HG03060 (cell line): Measurements from ENCODE around the gene GPR37L1.
"Not testable (repeated sequence)": the region's sequence is repeated elsewhere in the genome, so short reads cannot be mapped to it uniquely, and the experiment has no call there.

Experiments
- ATAC-seq: cut with Tn5 transposase; IDR thresholded peaks from one replicate; pipeline ENCODE4 v1.9.1; 2021; ENCODE audit warnings: low read depth, moderate number of reproducible peaks; ENCODE audit not compliant: unreplicated experiment

GPR37L1 gene

DNA sequence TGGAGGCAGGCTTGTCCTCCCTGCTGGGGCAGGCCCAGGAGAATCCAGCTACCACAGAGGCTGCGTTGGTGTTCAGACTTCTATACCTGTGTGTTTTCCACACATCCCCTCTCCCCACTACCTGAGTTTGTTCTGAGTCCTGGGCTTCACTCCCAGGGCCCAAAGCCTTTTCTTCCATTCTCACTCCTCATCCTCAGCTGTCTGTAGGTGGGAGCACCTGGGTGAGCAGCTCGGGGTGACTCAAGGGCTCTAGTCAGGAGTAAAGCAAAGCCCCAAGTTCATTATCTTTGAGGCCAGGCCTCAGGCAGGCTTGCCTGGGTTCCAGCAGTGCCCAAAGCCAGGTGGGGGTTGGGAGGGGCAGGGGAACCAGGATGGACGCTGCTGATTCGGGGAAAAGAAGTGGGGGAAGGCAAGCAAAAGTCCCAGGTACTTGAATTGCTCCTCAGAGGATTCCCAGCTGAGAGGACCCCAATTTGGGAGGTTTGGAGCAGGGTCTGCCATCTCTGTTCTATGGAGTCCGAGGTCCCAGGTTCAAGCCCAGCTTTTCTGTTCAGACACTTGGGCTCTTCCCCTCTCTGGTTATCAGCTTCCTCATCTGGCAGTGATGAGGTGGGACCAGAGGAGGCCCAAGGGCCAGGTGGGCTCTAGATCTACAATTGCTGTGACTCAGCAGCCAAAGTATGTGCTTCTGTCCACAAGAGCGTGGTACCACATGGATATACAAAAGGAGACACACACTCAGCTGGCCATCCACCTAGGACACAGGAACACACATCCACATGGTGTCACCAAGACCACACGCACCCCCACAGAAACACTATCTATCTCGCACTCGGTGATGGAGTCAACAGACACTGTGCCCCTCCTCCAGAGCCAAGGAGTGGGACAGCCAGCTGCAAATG is 43.5 kb downstream of the GPR37L1 start:
- ATAC-seq: no peak

DNA sequence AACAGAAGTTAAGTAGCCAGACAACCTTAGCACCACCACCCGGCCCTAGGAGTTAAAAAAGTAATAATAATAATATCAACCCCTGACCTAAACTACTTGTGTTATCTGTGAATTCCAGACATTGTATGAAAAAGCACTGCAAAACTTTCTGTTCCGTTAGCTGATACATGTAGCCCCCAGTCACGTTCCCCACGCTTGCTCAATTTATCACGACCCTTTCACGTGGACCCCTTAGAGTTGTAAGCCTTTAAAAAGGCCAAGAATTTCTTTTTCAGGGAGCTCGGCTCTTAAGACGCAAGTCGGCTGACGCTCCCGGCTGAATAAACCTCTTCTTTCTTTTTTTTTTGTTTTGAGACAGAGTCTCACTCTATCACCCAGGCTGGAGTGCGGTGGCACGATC is 44.3 kb downstream of the GPR37L1 start:
- not testable (repeated sequence) for ATAC-seq

DNA sequence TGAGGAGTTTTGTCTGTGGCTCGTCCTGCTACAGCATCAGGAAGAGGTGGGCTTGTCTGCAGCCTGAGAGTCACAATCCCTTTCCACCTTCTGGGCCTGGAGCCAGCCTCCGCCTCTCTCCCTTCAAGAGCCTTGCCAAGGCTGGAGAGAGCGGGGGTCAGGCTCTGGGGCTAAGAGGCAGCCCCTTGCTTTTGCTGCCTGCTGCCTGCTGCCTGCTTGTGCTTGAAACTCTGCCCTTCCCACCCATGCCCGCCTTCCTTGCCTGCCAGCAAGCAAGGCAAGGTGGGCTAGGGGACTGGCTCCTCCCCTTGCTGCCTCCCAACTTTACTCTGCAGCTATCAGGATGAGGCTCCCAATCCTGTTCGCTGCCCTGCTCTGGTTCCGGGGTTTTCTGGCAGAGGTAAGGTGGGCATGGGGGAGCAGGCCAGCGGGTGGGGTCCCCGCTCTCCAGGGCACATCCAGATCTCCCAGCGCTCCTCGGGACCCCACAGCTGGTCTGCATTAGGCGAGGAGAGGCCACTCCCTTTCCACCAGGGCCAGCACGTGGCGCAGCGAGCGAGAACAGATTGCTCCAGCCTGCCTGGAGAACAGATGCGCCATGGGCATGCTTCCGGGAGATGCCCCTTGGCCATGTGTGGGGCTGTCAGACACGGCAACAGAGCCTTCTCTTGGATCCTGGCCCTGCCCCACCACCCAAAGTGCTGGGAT is 45.1 kb downstream of the GPR37L1 start:
- ATAC-seq: no peak

DNA sequence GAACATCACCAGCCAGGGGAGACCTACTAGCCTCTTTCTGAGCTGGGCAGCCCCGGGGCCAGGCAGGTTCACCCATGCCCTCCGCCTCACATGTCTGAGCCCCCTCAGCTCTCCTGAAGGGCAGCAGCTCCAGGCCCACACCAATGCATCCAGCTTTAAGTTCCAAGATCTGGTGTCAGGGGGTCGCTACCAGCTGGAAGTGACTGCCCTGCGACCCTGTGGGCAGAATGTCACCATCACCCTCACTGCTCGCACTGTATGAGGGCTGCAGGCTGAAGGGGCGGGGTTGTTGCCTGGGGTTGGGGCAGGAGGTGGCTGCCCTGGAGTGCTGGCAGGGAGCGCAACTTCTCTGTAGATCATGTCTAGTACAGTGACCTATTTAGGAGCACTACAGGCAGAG is 46.1 kb downstream of the GPR37L1 start:
- no peak for ATAC-seq

DNA sequence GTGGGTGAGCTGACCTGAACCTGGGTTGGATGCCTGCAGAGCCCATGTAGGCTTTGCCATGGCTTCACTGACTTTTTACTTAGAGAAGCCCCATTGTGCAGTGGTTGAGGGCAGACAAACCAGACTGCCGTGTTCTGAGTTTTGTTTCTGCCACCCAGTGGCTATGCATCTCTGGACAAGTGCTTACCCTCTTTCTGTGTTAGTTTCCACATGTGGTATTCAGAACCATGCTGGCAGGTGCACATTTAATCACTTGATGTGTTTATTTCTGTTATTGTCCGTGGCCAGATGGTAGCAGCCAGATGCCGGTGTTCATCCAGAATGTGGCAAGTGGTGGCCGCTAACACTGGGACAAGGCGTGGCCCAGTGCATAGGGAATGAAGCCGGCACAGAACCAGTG is 48.0 kb downstream of the GPR37L1 start:
- ATAC-seq: no peak

DNA sequence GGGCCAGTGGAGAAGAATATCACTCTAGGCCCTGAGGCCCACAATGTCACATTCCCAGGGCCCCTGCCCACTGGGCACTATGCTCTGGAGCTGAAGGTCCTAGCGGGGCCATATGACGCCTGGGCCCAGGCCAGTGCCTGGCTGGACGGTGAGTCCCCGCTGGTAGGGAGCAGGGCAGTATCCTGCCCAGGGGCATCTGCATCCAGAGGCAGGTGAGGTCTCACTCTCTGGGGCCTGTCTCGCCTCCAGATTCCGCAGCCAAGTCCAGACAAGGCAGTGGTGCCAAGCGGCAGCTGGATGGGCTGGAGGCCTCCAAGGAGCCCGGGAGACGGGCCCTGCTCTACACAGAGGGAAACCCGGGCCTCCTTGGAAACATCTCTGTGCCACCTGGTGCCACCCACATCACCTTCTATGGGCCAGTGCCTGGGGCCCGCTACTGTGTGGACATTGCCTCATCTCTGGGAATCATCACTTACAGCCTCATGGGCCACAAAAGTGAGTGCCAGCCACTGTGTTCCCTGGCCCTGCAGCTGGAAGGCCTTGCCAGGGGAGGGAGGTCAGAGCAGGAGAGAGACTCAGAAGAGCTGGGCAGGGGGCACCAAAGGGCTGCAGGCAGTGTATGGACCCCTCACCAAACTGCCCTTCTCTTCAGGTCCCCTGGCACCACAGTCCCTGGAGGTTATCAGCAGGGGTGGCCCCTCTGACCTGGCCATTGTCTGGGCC is 48.7 kb downstream of the GPR37L1 start:
- ATAC-seq: no peak

DNA sequence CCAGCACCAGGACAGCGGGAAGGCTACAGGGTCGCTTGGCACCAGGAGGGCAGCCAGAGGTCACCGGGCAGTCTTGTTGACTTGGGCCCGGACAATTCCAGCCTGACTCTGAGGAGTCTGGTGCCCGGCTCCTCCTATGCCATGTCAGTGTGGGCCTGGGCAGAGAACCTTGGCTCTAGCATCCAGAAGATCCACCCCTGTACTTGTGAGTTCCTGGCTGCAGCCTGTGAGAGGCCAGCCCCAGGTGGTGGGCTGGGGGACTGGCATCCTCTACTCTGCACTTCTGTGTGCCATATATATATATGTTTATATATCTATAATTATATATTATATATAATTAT is 49.3 kb downstream of the GPR37L1 start:
- no peak for ATAC-seq

DNA sequence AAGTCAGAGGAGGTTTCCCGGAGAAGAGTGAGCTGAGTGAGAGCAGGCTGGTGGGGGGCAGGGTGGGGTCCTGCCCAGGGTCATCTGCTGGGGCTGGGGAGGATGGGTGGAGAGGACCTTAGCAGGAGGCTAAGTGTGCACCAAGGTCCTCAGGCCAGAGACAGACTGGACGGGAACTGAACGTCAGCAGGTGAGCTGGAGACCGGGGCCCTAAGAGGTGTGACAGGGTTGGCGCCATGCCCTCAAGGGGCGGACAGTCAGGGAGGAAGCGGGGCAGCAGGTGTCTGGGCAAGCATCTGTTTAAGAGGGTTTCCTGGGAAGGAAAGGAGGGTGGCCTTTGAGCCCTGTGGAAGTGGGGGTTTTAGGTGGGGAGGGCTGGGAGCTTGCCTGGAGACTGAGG is 51.3 kb downstream of the GPR37L1 start:
- ATAC-seq: no peak

DNA sequence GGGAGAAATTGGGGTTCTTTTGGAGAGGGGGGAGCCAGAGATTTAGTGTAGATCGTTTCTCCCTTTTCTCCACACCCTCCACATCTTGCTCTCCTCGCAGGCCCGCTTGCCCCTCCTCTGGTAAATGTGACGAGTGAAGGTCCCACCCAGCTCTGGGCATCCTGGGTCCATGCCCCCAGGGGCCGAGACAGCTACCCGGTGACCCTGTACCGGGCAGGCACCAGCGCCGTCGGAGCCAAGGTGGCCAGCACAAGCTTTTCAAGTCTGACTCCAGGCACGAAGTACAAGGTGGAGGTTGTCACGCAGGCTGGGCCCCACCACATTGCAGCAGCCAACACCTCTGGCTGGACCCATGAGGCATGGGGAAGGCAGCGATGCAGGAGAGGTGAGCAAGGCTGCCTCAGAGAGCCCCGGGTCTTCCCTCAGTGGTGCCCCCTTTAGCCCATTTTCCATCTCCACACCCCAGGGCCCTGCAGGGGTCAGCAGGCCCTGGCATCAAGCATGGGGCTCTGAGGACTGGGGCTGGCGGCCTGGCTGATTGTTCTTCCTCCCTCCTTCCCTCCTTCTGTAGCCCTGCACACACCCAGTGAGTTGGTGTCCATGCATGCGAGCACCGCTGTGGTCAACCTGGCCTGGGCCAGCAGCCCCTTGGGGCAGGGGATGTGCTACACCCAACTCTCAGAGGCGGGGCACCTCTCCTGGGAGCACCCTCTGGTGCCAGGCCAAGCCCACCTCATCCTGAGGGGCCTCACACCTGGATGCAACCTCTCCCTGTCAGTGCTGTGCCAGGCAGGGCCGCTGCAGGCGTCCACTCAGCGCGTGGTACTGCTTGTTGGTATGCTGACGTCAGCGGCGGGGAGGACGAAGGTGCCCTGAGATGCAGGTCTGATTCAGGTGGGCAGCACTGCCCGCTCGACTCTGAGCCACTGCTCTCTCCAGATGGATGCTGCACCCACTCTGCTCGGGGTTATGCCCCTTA is 54.5 kb downstream of the GPR37L1 start:
- no peak for ATAC-seq

DNA sequence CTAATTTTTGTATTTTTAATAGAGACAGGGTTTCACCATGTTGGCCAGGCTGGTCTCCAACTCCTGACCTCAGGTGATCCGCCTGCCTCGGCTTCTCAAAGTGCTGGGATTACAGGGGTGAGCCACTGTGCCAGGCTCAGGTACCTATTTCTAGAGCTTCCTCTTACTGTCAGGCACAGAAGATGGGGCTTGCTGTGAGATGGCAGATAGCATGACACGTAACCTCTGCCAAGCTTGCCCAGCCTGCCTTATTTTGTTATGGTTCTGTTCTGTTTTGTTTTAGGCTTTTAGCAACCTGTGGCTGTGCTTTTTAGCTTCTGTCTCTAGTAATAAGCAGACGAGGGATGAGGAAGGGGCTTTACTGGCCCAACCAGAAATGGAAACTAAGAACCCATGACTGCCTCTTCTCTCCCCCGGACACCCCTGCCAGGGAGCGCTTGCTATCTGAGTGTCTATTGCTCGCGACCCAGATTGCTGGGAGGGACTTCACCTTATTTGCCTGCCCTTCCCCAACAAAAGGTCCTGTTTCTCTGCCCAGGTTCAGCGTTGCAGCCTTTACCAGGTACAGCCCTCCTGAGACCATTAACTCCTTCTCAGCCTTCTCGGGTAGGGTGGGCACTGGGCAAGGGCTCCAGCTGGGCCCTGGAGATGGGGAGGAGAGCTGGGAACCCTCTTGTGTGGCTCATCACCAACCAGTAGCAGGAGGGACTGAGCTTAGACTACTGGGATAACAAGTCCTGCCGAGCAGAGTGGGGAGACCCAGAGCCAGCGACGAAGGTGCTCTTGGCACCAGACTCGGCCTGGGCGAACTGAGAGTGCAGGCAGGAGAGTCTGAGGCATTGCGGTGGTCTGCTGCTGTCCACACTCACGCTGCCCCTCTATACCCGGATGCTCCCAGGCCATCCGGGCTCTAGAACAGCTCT is 57.4 kb downstream of the GPR37L1 start:
- no peak for ATAC-seq

DNA sequence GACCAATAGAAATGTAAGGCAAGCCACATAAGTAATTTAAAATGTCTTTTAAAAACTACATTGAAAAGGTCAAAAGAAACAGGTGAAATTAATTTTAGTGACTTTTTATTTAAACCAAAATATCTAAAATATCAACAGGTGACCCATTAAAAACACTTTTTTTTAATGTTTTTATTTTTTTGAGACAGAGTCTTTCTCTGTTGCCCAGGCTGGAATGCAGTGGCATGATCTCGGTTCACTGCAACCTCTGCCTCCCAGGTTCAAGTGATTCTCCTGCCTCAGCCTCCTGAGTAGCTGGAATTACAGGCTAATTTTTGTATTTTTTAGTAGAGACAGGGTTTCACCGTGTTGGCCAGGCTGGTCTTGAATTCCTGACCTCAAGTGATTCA is 58.0 kb downstream of the GPR37L1 start:
- not testable (repeated sequence) for ATAC-seq

DNA sequence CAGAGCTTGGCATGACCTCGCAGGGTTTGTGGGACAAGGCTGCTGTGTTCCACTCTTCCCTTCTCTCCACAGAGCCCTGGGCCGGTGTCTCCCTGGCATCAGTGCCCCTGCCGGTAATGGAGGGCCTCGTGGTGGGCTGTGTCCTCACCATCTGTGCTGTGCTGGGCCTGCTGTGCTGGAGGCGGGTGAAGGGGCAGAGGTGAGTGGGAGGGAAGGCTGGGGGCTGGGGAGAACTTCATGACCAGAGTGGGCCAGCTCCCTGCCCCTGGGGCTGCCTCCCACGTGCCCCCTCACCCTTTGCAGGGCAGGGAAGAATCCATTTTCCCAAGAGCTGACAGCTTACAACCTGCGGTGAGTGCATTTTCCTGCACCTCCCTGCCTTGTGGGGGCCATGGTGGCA is 58.9 kb downstream of the GPR37L1 start:
- ATAC-seq: no peak

DNA sequence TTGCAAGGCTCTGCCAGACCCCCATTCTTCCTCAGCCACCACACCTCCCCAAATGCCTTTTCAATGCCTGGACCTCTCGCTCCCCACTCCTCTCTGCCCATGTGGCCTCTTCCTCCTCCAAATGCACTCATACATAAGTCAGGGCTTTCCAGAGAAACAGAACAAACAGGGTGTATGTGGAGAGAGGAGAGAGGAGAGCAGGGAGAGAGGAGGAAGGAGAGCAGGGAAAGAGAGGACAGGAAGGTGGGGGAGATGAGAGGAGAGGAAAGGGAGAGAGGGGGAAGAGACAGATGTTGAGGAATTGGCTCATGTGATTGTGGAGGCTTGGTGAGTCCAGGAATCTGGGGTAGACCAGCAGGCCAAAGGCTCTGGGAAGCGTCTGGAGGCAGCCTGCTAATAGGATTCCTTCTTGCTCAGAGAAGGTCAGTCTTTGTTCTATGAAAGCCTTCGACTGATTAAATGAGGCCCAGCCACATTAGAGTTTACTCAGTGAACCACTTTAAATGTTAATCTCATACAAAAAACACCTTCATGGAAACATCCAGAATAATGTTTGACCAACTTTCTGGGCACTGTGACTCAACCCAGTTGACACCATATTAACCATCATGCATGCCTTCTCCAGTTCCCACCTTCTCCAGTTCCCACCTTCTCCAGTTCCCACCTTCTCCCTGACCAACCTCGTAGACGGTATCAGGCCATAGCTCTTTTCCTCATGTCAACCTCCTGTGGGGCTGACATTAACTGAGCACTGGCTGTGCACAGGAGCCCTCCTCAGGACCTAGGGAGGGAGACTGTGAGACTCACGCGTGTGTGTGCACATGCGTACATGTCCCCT is 59.5 kb downstream of the GPR37L1 start:
- ATAC-seq: no peak
